Activated CD4-positive, alpha-beta T cell treated with anti-CD3 and anti-CD28 coated beads, Interleukin-2, amount 50 U/mL, for 16 hours (primary cell): Measurements from ENCODE around the gene PPP2R2D.

Experiments used
- DNase-seq: peaks from one replicate; pipeline ENCODE4 v3.0.0-alpha.2; 2020

Gene PPP2R2D

DNA sequence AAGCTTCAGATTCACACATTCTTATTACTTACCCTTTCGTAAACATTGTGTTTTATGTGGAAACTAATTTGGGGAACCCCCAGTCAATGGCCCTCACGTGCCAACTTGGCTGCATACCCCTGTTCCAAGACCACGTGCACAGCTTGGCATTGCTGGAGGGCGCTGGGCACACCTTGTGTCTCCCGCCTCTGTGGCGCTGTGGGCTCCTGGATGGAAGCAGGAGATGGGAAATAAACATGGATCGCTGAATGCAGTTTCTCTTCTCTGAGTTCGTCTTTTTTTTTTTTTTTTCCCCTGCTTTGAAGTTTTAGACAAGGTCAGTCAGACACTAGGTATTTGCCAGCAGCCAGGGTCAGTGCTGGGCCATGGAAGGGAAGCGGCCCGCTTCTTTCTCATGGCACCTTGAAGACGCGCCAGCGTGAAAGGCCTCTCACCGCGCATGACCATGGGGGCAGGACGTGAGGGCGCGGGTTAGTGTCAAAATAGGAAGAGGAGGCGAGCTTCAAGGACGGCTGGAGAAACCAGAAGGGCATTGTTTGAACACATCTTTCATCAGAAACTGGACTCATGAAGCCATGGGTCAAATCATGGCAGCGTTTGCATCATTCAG, 53.7 kb downstream of the PPP2R2D start:
- no peak for DNase-seq

DNA sequence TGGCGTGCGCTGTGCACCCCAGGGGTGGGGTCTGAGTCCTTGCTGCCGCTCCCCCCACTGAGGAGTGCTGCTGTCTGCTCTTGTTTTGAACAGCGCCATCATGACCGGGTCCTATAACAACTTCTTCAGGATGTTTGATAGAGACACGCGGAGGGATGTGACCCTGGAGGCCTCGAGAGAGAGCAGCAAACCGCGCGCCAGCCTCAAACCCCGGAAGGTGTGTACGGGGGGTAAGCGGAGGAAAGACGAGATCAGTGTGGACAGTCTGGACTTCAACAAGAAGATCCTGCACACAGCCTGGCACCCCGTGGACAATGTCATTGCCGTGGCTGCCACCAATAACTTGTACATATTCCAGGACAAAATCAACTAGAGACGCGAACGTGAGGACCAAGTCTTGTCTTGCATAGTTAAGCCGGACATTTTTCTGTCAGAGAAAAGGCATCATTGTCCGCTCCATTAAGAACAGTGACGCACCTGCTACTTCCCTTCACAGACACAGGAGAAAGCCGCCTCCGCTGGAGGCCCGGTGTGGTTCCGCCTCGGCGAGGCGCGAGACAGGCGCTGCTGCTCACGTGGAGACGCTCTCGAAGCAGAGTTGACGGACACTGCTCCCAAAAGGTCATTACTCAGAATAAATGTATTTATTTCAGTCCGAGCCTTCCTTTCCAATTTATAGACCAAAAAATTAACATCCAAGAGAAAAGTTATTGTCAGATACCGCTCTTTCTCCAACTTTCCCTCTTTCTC, 55.0 kb downstream of the PPP2R2D start:
- DNase-seq = no peak

DNA sequence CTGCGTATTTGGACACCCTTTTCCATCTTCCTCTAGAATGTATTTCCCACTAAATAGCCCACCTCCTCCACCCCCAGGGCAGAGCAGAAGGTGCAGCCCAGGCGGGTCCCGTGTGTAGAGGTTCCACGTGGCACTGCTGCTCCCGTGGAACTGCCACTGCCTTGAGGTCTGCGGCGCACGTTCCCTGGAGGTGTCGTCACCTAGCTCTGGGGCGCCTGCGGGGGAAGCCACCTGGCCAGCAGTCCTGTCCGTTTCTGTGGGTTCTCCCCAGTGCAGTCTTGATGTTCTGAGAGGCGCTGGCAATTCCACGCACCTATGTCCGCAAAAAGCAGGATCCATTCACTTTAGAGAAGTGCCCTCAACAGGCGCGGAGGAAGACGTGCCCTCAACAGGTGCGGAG, 59.0 kb downstream of the PPP2R2D start:
- DNase-seq = no peak

DNA sequence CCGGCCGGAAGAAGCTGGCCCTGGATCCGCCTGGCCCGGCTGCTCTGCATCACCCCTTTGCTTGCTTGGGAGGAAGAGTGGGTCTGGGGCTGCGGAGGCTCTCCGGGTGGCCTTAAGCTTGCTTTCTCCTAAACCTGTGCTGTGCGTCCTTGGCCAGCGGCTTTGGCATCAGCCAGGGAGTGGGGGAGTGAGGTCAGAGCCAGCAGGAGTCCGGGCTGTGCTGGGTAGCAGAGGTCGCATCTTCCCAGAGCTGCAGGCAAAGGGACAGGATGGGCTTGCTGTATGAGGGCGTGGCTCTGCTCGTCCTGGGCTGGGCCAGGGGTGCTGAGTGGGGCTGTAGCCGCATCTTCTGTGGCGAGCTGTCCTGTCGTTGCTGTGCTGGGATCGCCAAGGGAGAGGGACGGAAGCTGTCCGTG, 59.8 kb downstream of the PPP2R2D start:
- no peak for DNase-seq

DNA sequence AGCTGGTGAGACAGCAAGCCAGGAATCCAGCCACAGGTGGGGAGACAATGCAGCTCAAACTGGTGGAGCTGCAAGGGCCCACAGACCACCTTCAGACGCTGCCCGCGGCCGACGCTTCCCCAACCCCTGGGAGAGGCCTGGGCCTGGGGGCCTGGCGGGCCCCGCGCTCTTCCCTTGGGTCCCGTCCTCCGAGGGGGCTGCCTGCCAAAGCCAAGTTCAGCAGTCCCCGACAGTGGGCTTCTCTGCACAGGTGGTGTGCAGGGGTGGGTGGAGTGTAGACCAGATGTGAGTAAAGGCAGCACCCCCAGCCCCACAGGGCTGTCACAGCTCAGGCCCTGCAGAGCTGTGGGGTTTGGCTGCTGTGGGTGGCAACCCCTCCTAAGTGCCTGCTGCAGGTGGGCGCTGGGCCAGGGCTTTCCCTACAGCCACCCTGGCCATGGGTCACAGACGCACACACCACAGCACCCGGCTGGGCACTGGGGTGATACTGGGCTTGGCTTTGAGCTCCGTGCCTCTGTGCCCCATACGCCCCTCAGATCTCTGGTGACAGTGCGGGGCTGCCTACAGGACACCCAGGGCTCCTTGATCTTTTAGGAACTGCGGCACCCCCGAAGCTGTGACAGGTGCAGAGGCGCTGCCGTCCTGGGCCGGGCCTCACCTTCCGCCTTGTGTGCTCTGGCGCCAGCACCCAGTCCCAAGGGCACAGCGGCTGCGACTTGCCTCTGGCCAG, 60.4 kb downstream of the PPP2R2D start:
- DNase-seq = no peak

DNA sequence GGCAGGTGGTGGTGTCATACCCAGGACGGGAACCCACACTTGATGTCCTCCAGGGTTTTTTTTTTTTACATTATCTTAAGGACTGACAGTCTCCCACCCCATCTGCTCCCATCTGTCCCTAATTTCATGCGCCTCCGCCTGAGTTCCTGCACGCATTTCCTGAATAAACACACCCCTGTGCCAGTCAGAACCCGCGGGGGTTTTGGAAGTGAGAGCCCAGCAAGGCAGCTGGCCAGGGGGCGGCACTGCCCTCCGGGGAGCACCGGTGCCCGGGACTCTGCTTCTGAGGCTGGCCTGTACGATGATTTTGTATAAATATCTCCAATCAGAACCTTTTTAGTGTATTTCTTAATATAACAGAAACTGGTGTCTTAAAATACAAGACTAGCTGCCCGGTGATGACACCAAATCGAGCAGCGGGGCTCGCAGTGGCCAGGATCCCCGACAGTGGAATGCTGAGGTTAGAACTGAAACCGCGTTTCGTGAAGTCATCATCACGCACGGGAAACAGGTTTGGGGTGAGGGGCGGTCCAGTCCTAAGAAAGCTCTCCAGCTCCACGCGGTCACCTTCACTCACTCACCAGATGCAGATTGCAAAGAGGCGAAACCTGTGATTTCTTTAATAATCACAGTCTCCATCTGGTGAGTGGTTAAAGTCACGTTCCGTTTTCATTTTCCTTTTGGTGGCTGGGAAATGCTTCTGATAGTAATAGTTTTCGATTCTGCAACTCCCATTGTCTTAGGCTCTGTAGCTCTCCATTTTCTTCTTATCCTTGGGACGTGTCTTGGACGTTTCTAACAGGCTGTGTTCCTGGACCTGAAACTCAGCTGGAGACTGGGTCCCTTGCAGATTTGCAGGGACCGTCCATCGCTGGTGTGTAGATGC, 61.2 kb downstream of the PPP2R2D start:
- DNase-seq = no peak

DNA sequence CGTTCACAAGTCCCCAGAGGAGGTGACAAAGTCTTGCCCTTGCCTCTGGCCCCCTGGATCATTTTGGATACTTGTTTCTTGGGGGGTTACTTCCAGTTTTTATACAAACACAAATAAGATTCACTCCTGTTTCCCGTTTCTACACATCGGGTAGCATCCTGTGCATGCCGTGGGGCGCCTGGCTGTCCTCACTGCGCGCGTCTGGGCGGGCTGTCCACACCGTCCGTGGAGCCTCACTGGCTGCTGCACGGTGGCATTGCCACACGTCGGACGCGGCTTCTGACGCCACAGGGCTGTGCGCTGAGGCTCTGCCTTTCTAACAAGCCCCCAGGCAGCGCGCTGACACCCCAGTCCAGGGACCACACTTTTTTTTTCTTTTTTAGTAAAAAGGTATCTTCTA, 62.5 kb downstream of the PPP2R2D start:
- no peak for DNase-seq

DNA sequence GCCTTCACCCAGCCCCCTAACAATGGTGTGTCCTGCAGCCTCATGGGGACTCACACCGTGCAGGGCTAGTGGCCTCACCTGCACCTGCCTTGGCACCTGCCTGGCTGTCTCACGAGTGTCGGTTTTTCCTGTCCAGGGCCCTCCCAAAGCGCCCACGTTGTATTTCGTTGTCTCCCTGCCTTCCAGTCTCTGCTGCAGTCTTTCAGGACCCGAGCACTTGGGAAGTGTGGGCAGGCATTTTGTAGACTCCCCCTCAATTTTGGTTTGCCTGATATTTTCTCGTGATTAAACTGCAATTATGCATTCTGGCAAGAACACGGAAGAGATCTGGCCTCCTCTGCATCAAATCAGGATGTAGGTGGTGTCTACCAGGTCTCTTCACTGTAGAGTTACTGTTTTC, 63.0 kb downstream of the PPP2R2D start:
- no peak for DNase-seq

DNA sequence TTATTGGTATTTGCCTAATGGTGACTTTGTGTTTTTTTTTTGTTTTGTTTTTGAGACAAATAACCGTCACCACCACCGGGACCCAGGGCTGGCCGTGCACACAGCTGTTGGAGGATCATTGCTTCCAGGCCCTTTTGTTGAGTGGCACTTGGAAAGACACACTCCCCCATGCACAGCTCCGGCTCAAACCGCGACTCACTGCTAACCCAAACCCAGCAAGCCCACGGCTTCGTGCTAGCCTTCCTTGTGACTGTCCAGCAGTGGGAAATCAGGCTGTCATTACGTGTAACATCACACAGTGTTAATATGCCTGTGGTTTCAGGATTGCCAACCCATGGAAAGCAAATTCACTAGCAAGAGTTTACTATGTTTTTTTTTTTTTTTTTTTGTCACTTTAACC, 63.5 kb downstream of the PPP2R2D start:
- no peak for DNase-seq

DNA sequence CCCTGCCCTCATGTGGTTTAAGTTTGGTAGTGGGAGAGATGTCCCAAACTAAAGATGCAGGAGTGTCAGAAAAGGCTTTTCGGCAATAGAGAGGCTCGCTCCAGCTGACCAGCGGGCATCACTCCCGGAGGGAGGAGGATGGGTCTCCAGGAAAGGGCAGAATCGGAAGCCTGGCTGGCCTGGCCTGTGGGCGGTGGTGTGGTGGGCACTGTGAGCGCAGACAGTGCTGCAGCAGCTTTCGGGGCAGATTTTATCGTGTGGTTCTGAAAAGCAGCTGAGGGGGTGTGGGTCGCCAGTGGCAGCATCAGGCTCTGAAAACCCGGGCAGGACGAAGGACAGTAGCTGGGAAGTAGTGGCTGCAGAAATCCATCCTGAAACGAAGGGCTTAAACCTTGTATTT, 68.1 kb downstream of the PPP2R2D start:
- DNase-seq = no peak

DNA sequence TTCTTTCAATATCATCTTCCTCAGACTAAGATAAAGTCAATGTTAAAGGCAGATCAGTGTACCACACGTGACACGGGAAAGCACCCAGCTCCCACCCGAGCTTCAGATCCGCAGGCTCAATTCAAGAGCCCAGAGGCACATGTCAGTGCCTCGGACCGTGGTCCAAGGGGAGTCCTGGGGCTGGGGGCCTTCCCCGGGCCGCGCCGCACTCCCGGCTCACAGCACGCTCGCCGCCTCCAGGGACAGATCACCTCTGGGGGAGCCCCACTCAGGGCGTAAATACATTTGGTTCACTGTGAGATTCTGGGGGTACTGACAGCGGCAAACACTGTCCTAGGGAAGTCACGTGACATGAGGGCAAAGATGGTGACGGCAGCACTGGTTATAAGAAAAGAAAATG, 70.1 kb downstream of the PPP2R2D start:
- no peak for DNase-seq

DNA sequence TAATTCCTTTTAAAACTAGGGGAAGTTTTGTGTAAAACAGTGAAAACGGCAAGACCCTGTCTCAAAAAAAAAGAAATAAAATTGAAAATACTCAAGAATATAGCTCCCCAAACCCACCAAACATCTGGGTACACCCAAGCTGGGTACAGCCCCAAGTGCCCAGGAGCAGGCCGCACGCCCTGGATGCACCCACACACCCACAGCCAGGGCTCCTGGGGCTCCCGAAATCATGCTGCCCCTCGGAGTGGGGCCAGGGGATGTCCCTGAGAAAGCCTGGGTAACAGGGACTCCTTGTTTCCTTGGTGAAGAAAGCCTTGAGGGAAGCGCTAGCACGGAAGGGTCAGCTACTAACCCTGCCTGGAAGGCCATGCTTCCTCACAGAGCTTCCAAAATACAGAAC, 70.8 kb downstream of the PPP2R2D start:
- no peak for DNase-seq

DNA sequence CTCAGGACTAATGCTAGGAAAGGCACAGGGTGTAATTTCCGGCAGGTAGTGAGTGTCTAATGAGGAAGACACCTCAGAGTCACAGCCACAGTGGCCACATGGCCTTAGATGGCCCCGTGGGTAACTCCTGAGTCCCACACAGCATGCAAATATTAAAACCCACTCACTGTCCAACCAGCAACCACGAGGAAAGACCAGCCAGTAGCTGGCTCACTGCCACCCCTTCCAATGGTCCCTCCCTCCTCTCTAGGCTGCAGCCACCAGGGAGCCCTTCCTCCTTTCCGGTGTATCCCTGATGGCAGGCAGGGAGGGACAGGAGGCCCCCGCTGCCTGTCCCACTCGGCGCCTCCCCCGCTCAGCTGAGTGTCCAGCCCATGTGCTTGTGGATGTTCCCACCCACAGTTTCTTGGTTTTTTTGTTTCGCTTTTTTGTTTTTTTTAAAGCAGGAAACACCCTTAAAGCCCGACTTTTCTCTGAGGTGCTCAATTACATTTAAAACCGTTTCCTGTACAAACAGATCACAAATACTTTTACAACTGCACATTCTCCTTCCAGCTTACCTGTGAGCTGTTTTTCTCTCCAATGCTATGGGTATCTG, 71.8 kb downstream of the PPP2R2D start:
- no peak for DNase-seq

DNA sequence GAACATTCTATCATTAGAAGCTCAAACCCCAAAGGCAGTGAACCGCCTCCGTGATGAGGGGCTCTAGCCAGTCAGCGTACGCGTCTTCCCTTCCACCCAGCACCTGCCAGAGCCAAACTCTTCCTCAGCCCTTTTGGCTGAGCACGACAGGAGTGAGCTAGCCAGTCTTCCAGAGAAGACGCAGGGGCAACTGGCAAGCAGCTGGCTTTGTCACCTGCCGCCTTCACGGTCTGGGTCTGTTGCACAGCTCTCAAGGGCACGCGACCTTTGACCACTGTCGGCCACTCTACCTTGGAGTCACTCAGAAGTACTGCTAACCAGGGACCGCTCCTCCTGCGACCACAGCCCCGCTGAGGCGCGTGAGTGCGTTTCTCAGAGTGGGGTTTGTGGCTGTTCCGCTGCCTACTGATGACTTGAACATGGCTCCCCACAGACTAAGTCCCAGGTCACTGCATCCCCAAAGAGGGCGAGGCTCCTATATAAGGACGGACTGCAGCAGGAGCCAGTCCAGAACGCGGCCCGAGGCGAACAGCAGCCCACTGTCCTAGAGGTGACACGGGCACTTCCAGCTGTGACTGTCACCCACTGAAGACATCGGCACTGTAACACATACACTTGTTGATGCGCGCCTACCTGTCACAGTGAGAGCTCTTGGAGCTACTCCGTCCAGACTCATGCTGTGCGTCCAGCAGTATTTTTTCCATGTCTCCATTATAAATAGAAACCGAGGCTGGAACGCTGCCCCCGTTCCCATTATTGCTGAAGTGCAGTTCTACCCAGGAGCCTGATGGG, 72.5 kb downstream of the PPP2R2D start:
- no peak for DNase-seq

DNA sequence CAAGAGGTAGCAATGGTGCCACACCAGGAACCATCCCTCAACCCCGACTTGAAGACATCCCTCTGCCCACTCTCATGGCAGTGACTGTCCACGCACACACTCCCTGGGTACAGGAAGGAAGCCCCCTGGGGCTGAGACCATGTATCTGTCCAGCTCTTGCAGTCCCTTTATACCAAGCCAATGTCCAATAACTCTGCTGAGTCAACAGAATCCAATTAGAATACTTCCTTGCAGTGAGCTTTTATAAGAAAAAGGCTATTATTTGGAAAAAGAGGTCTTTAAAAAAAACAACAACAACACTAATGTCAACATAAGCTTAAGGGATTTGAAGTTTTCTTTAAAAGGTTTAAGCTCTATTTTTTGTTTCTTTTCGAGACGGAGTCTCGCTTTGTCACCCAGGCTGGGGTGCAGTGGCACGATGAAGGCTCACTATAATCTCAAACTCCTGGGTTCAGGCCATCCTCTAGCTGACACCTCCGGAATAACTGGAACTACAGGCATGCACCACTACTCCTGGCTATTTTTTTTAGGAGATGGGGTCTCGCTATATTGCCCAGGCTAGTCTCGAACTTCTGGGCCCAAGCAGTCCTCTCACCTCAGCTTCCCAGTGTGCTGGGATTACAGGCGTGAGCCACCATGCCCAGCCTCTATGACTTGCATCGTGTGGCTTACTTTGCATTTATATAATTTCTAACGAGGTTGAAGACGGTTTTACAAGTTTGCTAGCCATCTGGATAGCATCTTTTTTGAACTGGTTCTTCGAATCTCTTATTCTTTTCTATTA, 73.4 kb downstream of the PPP2R2D start:
- DNase-seq = no peak

DNA sequence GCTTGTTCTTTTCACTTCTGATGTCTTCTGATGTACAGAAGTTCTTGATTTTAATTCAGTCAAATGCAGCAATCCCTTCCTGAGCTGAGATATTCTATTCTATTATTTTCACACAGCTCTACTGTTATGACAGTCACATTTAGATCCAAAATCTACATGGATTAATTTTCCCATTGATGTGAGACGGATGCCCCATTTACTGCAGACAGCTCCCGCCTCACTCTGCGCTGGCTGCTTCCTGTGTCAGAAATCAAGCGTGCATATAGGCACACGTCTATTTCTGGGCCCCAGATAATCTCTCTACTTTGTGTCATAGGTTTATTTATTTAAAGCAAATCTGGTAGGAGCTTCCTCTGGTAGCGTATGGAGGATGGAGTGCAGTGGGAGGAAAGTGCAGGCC, 74.2 kb downstream of the PPP2R2D start:
- no peak for DNase-seq

DNA sequence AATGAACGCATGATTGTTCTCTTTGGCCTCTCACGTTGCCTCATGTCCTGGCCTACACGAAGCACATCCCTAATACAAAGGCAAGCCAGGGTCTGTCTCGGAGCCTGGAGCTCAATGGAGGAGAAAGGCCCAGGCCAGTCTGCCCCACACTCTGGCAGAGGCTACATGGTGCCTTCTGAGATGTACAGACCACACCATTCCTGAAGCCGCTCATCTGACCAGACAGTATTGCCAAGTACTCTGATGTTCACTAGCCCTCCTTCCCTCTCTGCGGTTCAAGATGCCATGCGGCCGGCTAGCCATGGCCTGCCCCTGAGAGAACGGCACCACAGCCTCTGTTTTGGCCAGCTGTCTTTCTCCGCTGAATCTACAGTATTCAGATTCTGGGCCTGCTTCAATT, 75.0 kb downstream of the PPP2R2D start:
- DNase-seq = no peak

DNA sequence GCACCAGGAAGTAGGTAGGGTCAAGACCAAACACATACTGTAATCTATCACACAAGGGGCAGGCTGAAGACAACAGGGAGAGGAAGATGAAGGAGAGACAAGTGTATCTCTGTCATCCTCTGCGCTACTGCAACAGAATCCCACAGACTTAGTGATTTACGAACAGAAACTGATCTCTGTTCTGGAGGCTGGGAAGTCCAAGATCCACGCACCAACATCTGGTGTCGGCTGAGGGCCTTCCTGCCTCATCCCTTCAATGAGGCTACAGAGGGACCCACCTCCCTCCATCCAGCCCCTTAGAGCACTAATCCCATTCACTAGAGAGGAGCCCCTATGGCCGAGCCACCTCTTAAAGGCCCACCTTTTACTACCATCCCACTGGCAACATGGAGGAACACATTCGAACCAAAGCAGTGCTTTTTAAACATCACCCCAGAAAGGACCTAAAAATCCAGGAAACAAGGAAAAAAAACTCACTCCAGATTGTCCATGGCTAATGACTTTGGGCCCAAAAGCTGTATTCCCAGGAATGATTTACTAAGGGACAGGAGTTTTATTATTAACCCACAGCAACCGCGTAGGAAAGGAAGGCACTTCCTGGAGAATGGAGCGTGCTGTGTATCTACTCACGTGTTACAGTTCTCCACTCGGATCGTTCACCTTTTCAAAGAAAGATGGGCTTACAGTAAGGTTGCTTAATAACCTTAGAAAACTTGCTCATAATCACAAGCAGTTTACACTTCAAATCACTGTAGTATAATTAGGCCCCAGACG, 76.7 kb downstream of the PPP2R2D start:
- no peak for DNase-seq

DNA sequence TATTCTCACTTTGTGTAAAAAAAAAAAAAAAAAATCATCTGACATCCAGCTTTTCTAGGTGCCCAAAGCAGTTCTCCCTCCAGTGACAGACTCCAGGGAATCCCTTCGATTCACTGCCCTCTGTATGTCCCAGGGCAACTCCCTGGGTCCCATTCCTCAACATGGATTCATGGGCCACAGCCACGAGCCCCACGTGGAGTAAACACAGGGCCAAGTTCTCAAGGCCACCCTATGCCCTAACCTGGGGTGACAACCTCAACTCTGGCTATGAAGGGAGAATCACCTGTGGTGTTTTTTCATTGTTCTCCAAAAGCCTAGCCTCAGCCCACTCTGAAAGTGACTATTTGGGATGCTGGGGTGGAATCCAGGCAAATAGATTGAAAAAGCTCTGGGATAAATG, 77.6 kb downstream of the PPP2R2D start:
- no peak for DNase-seq

DNA sequence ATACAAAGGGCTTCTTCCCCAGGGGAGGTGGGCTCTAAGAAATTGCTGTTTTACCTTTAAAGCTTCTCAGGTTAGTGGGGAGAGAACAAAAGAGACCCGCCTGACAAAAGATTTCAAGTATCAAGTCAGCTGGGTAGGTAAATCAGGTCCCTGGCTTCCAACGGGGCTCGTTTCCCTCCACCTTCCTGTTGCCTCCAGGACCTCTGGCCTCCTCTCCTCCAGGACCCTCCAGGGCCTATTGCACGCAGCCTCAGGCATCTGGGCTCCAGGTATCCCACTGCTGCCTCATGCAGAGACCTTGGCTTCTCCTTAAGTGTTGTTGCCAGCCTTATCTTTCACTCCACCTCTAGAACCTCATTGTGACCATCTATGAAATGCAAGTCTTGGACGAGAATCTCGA, 78.0 kb downstream of the PPP2R2D start:
- no peak for DNase-seq
